ENCODE results near the gene ANKRD10. TPM values are rescaled to one million over a fixed set of nuclear protein-coding genes. Genes with fewer than 3 reads are reported as not detected.

Gene ANKRD10
- total and polyA plus RNA-seq, 5 donors from 2014 or later, result 66.5 to 139 (median 77.9) TPM

Other genes starting within 250 kb of the ANKRD10 start
- 71.4 TPM for gene CARS2, start 209.0 kb downstream of the ANKRD10 start, total RNA-seq
- 10 to 100 TPM; 23.1 to 39.9 (median 34.2) TPM for gene CARS2, start 209.0 kb downstream of the ANKRD10 start, polyA plus RNA-seq
- 16.8 TPM for gene ING1, start 201.4 kb downstream of the ANKRD10 start, total RNA-seq
- 10 to 100 TPM; 13.1 to 16.4 (median 14.8) TPM for gene ING1, start 201.4 kb downstream of the ANKRD10 start, polyA plus RNA-seq
- gene ARHGEF7, start 200.2 kb upstream of the ANKRD10 start, total RNA-seq, result 84.9 TPM
- gene ARHGEF7, start 200.2 kb upstream of the ANKRD10 start, polyA plus RNA-seq, result 10 to 100 TPM in 1 of 4 donors, 1 to 10 TPM in 3; 7.1 to 10.3 (median 9.0) TPM

Measured in CD4-positive, CD25-positive, alpha-beta regulatory T cell (primary cell).